Measurements from ENCODE around the gene RPTOR.

DNA sequence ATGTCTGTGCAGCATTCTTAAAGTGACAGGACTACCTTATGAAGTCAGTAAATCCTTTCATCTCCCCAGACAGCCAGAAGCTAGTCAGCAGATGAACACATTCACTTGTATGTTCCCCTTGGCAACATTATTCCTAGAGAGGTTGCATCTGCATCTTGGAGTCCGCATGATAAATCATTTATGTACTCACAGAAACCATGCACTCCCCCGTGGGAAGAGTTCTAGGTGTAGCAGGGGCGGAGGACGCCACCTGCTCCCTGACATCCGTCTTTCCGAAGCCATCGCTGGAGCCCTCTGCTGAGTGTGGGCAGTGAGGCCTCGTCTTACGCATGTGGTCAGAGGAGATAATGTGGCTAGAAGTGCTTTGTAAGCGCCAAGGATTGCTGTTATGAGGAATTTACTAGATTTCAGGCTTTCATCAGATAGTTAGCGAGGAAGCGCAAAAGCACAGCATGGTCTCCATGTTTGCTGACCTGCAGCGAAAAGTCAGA is 144.5 kb downstream of the RPTOR start:
- TF ChIP-seq, protein P1, sequence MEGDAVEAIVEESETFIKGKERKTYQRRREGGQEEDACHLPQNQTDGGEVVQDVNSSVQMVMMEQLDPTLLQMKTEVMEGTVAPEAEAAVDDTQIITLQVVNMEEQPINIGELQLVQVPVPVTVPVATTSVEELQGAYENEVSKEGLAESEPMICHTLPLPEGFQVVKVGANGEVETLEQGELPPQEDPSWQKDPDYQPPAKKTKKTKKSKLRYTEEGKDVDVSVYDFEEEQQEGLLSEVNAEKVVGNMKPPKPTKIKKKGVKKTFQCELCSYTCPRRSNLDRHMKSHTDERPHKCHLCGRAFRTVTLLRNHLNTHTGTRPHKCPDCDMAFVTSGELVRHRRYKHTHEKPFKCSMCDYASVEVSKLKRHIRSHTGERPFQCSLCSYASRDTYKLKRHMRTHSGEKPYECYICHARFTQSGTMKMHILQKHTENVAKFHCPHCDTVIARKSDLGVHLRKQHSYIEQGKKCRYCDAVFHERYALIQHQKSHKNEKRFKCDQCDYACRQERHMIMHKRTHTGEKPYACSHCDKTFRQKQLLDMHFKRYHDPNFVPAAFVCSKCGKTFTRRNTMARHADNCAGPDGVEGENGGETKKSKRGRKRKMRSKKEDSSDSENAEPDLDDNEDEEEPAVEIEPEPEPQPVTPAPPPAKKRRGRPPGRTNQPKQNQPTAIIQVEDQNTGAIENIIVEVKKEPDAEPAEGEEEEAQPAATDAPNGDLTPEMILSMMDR (optimal IDR thresholded peaks at IDR 0.05 in 1 of 3, IDR thresholded peaks at IDR 0.05 in 1 of 3, conservative IDR thresholded peaks at IDR 0.05 in 1 of 3; ENCODE audit: extremely low read depth in 1 of 3, insufficient read depth in 2 of 3, low read length in 3 of 3), result no peak
- TF ChIP-seq EZH2 (IDR thresholded peaks at IDR 0.05; ENCODE audit: low read length), result no peak

Measured in keratinocyte (primary cell).